ENCODE data around the gene SSC5D. TPM values are rescaled to one million over a fixed set of nuclear protein-coding genes. Genes with fewer than 3 reads are reported as not detected.

Gene SSC5D
- total and polyA plus RNA-seq, 9 of the 15 experiments (the other 6 are each of a cell fraction or from before 2014, with no cell fraction given): 0.04 to 0.71 (median 0.14) TPM; not detected in 2

DNA sequence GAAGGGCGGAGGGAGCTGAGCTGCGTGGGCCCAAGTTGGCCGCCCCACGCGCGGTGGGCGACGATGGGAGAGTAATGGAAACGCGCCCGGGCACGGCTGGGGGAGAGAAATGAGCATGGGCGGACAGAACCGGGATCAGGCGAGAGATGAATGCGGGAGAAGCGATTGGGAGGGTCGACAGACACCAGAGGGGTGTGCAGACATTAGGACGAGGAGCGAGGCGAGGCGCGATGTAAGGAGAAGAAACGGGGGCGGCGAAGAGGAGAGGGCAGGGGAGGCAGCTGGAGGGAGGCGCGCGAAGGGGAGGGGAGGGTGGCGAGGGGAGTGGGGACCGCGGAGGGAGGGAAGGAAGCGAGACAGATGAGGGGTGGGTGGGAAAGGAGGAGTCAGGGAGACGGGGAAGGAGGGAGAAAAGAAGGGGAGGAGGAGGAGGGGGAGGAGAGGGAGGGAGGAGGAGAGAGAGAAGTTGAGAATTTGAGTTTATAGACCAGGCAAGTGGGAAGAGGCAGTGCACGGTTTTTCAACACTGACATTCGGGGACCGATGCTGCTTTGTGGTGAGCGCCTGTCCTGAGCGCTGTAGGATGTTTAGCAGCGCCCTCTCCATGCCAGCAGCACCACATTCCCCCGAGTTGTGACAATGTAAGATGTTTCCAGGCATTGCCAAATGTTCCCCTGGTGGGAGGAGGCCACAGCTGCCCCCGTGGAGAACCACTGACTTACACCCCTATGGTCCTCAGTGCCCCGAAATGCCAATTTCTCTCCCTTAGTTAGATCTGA is 45.0 kb upstream of the SSC5D start, which contains the start of gene SHISA7 (continued):
- TF ChIP-seq CEBPG (CRISPR knock-in tag; IDR thresholded peaks at IDR 0.05): 0 out of 2 replicates have a peak, but pooled peaks have one; percentile 14
- TF ChIP-seq CEBPG (tag; conservative IDR thresholded peaks at IDR 0.05 in 1 of 2, IDR thresholded peaks at IDR 0.05 in 1 of 2): no peak

GRCh38 chr19:55443824-55444480 is 44.3 kb upstream of the SSC5D start:
- Histone ChIP-seq H3K27ac (ENCODE audit: extremely low read depth, low read depth, low read length) (no peak overlapping the region), H3K4me3 (no peak overlapping the region), H3K27me3 (ENCODE audit: control insufficient read depth in 2 of 2, insufficient read depth in 2 of 2, low read length in 2 of 2) (peaks cover 6 to 32% of the 10 kb centered on the region in 2 experiments), H3K9ac (ENCODE audit: insufficient read depth in 1 of 2, low read depth in 2 of 2, low read length in 2 of 2) (peak overlapping the region in 1 of 2 experiments; percentile 42; a peak in 1 of 4 replicates), H3K9me1 (ENCODE audit: control insufficient read depth, insufficient read depth, low read length) (no peaks in the 10 kb centered on the region), H3K4me1 (replicated peaks in 1 of 2; ENCODE audit: control insufficient read depth in 2 of 2, insufficient read depth in 2 of 2, low read length in 2 of 2) (peaks cover 21 to 65% of the 10 kb centered on the region in 2 experiments), H4K20me1 (replicated peaks; ENCODE audit: control insufficient read depth, insufficient read depth, low read length) (peaks cover 6% of the 10 kb centered on the region; the same call in 1 of the 2 replicates), H2AFZ (ENCODE audit: low read depth, low read length) (no peak overlapping the region), H3K4me2 (ENCODE audit: insufficient read depth, low read length) (peak overlapping the region; percentile 53; the same call in 1 of the 2 replicates), H3K79me2 (ENCODE audit: control insufficient read depth, insufficient read depth, low read length) (no peaks in the 10 kb centered on the region), H3K36me3 (ENCODE audit: control insufficient read depth, insufficient read depth, low read length) (no peaks in the 10 kb centered on the region), H3K9me3 (replicated peaks; ENCODE audit: control insufficient read depth, insufficient read depth, low read depth, low read length) (no peaks in the 10 kb centered on the region)
- DNase-seq (ENCODE audit: extremely low read depth in 1 of 4, low spot score in 3 of 4): peak; percentile 46 to 54 (median 52)
- 8% methylated on average over 17 of the region's 18 CpGs for WGBS (ENCODE audit: insufficient coverage, low coverage, missing lambda C conversion rate)
- FAIRE-seq: no peak
- intact Hi-C loops (cut with micrococcal nuclease) (no loop called here), in situ Hi-C loops (cut with MboI) (loop anchor here (25.0 kb wide), 1 partner anchor 782 kb away; the partner anchor contains the start of gene LILRB4)
- ATAC-seq: no peak
- CTCF ChIA-PET (ENCODE audit: low intra/inter-chr PET ratio): no interaction called here
- no TSS peak for BruUV-seq (replicated peaks)
- POLR2A ChIA-PET: interaction anchor here (0.5 to 1.3 kb wide), 4 partner anchors 9 to 166 kb away, joined by 3 to 5 read pairs (median 4); partner anchors contain the start of gene KMT5C
- TF ChIP-seq SMARCA4 (IDR thresholded peaks at IDR 0.05) (0 out of 2 replicates have a peak, but pooled peaks have one; percentile 17), RBM14 (IDR thresholded peaks at IDR 0.05; ENCODE audit: borderline replicate concordance, insufficient read depth, low read depth, low read length) (no peak), TAF15 (IDR thresholded peaks at IDR 0.05; ENCODE audit: low read depth, low read length) (no peak), TBP (optimal IDR thresholded peaks at IDR 0.05; ENCODE audit: low read depth, low read length) (no peak), VEZF1 (CRISPR knock-in tag; IDR thresholded peaks at IDR 0.05) (0 out of 2 replicates have a peak, but pooled peaks have one; percentile 26), UBTF (IDR thresholded peaks at IDR 0.05; ENCODE audit: borderline replicate concordance in 1 of 2, low read depth in 2 of 2, low read length in 2 of 2) (no peak), DPF2 (IDR thresholded peaks at IDR 0.05) (peak; percentile 33; the same call in 1 of the 2 replicates), ARID1B (IDR thresholded peaks at IDR 0.05) (peak; percentile 79), ARID3B (CRISPR knock-in tag; IDR thresholded peaks at IDR 0.05; ENCODE audit: borderline replicate concordance) (no peak), CBFA2T2 (conservative IDR thresholded peaks at IDR 0.05) (peak; percentile 80), KLF6 (CRISPR knock-in tag; IDR thresholded peaks at IDR 0.05; ENCODE audit: borderline replicate concordance) (no peak)
